ENCODE data around the gene MFGE8.

Gene MFGE8

DNA sequence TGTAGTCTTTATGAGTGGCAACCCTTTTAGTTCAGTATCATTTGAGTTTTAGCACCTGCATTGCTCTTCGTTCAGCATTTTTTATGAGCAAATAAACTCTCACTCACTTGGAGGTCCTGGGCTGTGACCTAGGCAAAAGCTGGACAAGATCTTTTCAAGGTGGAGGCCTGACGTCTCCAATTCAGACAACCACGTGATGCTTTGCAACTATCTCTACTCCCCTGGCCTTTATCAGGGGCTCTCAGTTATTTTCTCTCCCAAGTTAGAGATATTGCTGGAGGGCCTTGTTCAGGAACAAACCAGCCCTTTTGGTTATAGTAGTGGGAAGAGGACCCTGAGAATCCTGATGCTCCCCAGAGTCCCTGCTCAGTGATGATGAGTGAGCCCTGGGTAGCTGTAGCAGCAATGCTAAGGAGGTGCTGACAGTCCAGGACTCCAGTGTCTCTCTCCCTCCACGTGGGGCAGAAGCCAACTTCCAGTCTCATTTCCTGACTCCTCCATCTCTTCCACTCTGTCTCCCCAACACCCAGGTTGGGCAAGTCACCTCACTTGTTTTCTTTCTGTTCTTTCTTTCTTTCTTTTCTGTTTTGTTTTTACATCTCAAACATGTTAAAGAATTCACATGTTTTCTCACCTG lies 48.2 kb downstream of the MFGE8 start:
- no peaks in the 10 kb centered on the region for H3K36me3 ChIP-seq (ENCODE audit: control insufficient read depth, low read depth, low read length)
- no peak overlapping the region for H3K27ac ChIP-seq (ENCODE audit: low read length)
- H3K4me1 ChIP-seq (ENCODE audit: control insufficient read depth, low read depth, low read length) = no peaks in the 10 kb centered on the region
- H3K27me3 ChIP-seq (ENCODE audit: control insufficient read depth, insufficient read depth, low read length) = no peaks in the 10 kb centered on the region
- H3K4me3 ChIP-seq (ENCODE audit: low read length) = no peak overlapping the region
- H3K9ac ChIP-seq (ENCODE audit: low read length) = no peak overlapping the region
- no peaks in the 10 kb centered on the region for H3K9me3 ChIP-seq (ENCODE audit: control insufficient read depth, low read depth, low read length)

DNA sequence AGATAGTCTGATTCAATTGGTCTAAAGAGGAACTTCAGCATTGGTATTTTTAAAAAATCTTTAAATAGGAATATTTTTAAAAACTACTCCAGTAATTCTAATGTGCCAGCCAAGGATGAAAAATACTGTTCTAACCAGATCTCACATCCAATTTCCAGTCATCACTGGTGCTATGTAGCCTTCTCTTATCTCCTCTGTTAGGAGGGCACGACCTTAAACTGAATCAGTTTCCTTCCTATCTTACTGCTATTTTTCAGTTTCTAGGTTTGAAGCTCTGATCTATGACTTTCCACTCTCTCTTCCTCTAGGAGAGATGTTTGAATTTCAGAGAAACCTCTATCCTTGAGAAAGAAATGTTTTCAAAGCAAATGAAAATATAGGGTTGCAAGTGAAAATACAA lies 49.8 kb downstream of the MFGE8 start:
- no peak overlapping the region for H3K4me3 ChIP-seq (ENCODE audit: low read length)
- no peaks in the 10 kb centered on the region for H3K27me3 ChIP-seq (ENCODE audit: control insufficient read depth, insufficient read depth, low read length)
- no peaks in the 10 kb centered on the region for H3K4me1 ChIP-seq (ENCODE audit: control insufficient read depth, low read depth, low read length)
- H3K9ac ChIP-seq (ENCODE audit: low read length) = no peak overlapping the region
- H3K9me3 ChIP-seq (ENCODE audit: control insufficient read depth, low read depth, low read length) = no peaks in the 10 kb centered on the region
- no peak overlapping the region for H3K27ac ChIP-seq (ENCODE audit: low read length)
- H3K36me3 ChIP-seq (ENCODE audit: control insufficient read depth, low read depth, low read length) = no peaks in the 10 kb centered on the region

- Histone ChIP-seq H3K9ac (ENCODE audit: low read length) (no peak overlapping the region), H3K36me3 (ENCODE audit: control insufficient read depth, low read depth, low read length) (no peaks in the 10 kb centered on the region), H3K27me3 (ENCODE audit: control insufficient read depth, insufficient read depth, low read length) (no peaks in the 10 kb centered on the region), H3K4me3 (ENCODE audit: low read length) (no peak overlapping the region), H3K27ac (ENCODE audit: low read length) (no peak overlapping the region), H3K9me3 (ENCODE audit: control insufficient read depth, low read depth, low read length) (no peaks in the 10 kb centered on the region), H3K4me1 (ENCODE audit: control insufficient read depth, low read depth, low read length) (no peaks in the 10 kb centered on the region)
These were observed 53.0 kb downstream of the MFGE8 start for GRCh38 chr15:88860212-88860611.

DNA sequence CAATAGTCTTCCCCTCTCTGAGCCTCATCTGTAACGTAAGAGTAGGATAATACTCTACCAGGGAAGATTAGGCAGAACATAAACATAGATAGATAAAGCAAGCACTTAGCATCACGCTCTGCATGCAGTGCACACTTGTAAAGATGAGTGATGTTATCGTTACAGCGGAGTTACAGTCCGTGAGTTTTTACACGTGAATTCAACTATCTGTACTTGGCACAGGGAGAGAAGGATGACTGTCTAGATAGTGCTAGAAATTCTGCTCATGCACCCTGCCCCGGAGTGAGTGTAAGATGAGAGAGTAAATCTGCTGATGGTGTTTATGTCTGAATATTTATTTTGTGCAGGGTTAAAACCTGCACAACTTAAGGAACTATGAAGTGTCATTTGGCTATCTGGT lies 53.6 kb downstream of the MFGE8 start:
- no peak overlapping the region for H3K27ac ChIP-seq (ENCODE audit: low read length)
- no peak overlapping the region for H3K4me3 ChIP-seq (ENCODE audit: low read length)
- no peaks in the 10 kb centered on the region for H3K4me1 ChIP-seq (ENCODE audit: control insufficient read depth, low read depth, low read length)
- no peaks in the 10 kb centered on the region for H3K36me3 ChIP-seq (ENCODE audit: control insufficient read depth, low read depth, low read length)
- H3K9ac ChIP-seq (ENCODE audit: low read length) = no peak overlapping the region
- no peaks in the 10 kb centered on the region for H3K27me3 ChIP-seq (ENCODE audit: control insufficient read depth, insufficient read depth, low read length)
- H3K9me3 ChIP-seq (ENCODE audit: control insufficient read depth, low read depth, low read length) = no peaks in the 10 kb centered on the region

- Histone ChIP-seq H3K9me3 (ENCODE audit: control insufficient read depth, low read depth, low read length) (no peaks in the 10 kb centered on the region), H3K4me1 (ENCODE audit: control insufficient read depth, low read depth, low read length) (no peaks in the 10 kb centered on the region), H3K4me3 (ENCODE audit: low read length) (no peak overlapping the region), H3K36me3 (ENCODE audit: control insufficient read depth, low read depth, low read length) (no peaks in the 10 kb centered on the region), H3K9ac (ENCODE audit: low read length) (no peak overlapping the region), H3K27ac (ENCODE audit: low read length) (no peak overlapping the region), H3K27me3 (ENCODE audit: control insufficient read depth, insufficient read depth, low read length) (no peaks in the 10 kb centered on the region)
These were observed 54.2 kb downstream of the MFGE8 start for GRCh38 chr15:88858934-88859333.

DNA sequence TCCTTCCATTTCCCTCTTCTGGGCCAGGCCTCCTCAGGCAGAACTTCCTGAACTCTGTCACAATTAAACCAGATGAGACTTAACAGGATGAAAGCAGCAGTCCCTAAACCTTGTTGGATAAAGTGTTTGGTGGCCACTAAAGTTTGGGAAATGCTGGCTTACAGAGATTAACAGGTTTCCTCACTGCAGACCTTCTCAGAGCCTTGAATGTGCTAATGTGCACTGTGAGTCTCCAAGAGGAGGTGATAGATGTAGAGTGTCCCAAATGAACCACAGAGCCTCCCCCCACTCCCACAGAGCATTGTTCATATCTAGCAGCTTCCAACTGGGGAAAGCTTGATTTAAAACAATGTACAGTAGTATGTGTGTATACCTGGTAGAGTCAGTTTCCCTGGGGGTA lies 60.7 kb downstream of the MFGE8 start:
- H3K36me3 ChIP-seq (ENCODE audit: control insufficient read depth, low read depth, low read length) = no peaks in the 10 kb centered on the region
- H3K9me3 ChIP-seq (ENCODE audit: control insufficient read depth, low read depth, low read length) = no peaks in the 10 kb centered on the region
- no peak overlapping the region for H3K4me3 ChIP-seq (ENCODE audit: low read length)
- no peak overlapping the region for H3K9ac ChIP-seq (ENCODE audit: low read length)
- H3K4me1 ChIP-seq (ENCODE audit: control insufficient read depth, low read depth, low read length) = no peaks in the 10 kb centered on the region
- H3K27me3 ChIP-seq (ENCODE audit: control insufficient read depth, insufficient read depth, low read length) = no peaks in the 10 kb centered on the region
- no peak overlapping the region for H3K27ac ChIP-seq (ENCODE audit: low read length)

- Histone ChIP-seq H3K4me1 (ENCODE audit: control insufficient read depth, low read depth, low read length) (no peaks in the 10 kb centered on the region), H3K27ac (ENCODE audit: low read length) (no peak overlapping the region), H3K9me3 (ENCODE audit: control insufficient read depth, low read depth, low read length) (no peaks in the 10 kb centered on the region), H3K27me3 (ENCODE audit: control insufficient read depth, insufficient read depth, low read length) (no peaks in the 10 kb centered on the region), H3K9ac (ENCODE audit: low read length) (no peak overlapping the region), H3K4me3 (ENCODE audit: low read length) (no peak overlapping the region), H3K36me3 (ENCODE audit: control insufficient read depth, low read depth, low read length) (no peaks in the 10 kb centered on the region)
These were observed 63.7 kb downstream of the MFGE8 start for GRCh38 chr15:88849376-88850072.
